Muscle of arm (tissue), 12 donors: Measurements from ENCODE around the gene ENDOV. TPM values are rescaled to one million over a fixed set of nuclear protein-coding genes. Genes with fewer than 3 reads are reported as not detected.

Experiments used
- DNase-seq: peaks from one replicate; pipeline ENCODE4 v3.0.0-alpha.2; 2013
- polyA plus RNA-seq, 12 donors: library from polyadenylated mRNA; unstranded; fragments of 120-200 nt; gene quantifications; one replicate each; pipeline ENCODE4 v1.2.1, GENCODE V29; 2013; ENCODE audit not compliant: insufficient read length in 12 of 12

Gene ENDOV
- polyA plus RNA-seq, 12 donors, result 12.5 to 42.6 (median 18.2) TPM; not detected in 1

DNA sequence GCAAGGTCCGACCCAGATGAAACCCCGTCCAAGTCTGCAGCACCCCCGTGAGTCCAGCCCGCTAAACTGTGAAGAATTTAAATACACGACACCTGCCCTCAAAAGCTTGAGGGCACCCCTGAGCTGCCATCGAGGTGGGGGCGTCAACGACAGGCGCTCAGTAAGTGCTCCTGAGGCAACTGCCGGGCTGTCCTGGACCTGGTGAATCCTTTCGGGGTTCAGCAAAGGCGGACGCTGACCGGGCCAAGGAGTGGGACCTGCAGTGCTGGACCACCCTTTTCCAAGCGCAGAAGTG lies 512 bp upstream of the ENDOV start:
- no peak for DNase-seq

DNA sequence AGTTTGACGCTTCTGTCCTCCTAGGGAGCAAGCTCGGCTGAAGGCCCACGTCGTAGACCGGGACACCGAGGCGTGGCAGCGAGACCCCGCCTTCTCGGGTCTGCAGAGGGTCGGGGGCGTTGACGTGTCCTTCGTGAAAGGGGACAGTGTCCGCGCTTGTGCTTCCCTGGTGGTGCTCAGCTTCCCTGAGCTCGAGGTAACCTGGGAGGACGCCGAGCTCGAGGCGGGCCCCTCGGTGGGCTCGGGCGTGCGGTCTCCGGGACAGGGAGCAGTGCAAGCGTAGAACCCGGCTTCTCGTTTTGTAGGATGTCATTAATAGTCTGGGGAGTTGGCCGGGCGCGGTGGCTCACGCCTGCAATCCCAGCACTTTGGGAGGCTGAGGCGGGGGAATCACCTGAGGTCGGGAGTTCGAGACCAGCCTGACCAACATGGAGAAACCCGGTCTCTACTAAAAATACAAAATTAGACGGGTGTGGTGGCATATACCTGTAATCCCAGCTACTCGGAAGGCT lies 715 bp downstream of the ENDOV start:
- DNase-seq, result no peak

GRCh38 chr17:80416260-80416939 lies 1.4 kb downstream of the ENDOV start:
- no peak for DNase-seq

DNA sequence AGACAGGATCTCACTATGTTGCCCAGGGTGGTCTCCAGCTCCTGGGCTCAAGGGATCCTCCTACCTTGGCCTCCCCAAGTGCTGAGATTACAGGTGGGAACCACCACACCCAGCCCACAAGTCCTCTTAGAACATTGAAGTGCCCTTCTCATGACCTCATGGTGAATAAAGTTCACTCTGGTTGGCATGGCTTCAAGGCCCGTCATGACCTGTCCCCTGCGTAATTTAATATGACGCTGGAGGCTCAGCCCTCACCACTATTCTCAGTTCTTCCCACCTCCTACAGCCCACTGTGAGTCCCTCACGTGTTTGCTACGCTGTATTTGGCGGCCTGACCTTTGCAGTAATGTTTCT lies 1.9 kb downstream of the ENDOV start:
- no peak for DNase-seq

DNA sequence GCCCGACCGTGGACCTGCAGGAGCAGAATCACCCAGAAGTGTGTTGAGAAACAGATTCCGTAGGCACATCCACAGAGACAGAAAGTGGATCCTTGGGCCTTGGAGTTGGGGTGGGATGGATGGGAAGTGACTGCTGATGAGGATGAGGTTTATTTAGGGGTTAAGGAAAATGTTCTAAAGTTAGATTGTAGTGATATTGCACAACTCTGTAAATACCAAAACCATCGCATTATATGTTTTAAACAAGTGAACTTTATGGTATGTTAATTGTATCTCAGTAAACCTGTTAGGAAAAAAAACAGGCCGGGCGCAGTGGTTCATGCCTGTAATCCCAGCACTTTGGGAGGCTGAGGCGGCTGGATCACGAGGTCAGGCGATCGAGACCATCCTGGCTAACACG lies 3.6 kb downstream of the ENDOV start:
- no peak for DNase-seq

GRCh38 chr17:80419255-80419654 lies 4.3 kb downstream of the ENDOV start:
- no peak for DNase-seq

GRCh38 chr17:80421381-80422090 lies 6.6 kb downstream of the ENDOV start:
- DNase-seq, result no peak

GRCh38 chr17:80422276-80422675 lies 7.3 kb downstream of the ENDOV start:
- no peak for DNase-seq

DNA sequence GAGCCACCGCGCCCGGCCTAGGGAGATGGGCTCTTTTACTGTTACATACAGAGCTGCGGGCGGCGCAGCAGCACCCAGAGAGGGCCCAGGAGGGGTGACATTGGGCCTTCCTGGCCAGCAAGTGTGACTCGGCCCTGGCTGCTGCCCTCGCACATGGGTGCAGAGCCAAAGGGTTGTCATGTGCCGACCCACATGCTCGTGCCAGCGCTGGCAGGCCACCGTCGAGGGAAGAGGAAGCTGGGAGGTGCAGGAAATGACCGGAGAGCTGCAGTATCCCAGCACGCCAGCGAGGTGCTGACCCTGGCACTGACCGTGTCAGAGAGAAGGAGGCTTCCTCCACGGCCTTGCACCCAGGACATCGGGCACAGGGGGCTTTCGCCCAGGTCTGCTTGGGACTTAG lies 8.0 kb downstream of the ENDOV start:
- no peak for DNase-seq

GRCh38 chr17:80423536-80424225 lies 8.7 kb downstream of the ENDOV start:
- no peak for DNase-seq

DNA sequence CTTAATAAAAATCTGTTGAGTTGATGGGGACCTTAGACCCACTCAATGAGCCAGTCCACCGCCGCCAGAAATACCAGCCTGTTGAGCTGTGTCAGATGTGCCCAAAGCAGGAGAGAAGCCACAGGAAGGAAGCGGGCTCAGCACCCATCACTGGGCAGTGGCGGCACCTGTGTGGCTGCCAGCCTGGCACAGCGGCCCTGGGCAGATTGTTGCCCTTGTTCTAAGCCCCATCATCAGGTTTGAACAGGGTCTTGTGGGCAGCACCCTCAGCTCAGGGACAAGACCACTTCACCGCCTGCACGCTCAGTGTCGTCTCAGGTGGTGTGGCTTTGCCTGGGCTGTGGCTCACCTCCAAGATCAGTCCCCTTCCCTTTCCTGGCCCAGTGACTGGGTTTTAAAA lies 9.3 kb downstream of the ENDOV start:
- DNase-seq, result no peak

GRCh38 chr17:80424878-80425765 lies 10.2 kb downstream of the ENDOV start:
- DNase-seq, result no peak

DNA sequence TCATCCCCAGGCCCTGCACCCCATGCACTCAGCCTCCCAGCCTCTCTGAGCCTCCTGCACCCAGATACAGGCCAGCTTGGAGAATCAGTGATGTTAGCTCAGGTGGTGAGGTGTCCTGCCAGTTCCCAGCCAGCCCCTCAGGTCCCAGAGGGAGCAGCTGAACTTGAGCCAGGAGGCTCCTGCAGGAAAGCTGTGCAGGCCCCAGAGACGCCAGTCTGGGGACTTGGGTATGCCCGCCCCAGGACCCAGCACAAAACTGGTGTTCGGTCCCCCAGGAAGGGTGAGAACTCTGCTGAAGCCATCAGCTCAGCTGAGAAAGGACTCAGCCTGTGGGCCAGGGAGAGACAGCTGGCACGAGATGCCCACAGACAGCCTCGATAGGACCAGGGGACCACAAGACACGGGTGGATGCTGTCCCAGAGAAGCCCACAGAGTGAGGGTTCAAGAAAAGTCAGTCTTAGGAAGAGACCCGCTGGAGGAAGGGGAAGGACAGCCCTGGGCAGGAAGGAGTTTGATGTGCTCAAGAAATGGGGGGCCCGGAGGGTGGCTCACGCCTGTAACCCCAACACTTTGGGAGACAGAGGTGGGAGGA lies 11.0 kb downstream of the ENDOV start:
- DNase-seq, result no peak

DNA sequence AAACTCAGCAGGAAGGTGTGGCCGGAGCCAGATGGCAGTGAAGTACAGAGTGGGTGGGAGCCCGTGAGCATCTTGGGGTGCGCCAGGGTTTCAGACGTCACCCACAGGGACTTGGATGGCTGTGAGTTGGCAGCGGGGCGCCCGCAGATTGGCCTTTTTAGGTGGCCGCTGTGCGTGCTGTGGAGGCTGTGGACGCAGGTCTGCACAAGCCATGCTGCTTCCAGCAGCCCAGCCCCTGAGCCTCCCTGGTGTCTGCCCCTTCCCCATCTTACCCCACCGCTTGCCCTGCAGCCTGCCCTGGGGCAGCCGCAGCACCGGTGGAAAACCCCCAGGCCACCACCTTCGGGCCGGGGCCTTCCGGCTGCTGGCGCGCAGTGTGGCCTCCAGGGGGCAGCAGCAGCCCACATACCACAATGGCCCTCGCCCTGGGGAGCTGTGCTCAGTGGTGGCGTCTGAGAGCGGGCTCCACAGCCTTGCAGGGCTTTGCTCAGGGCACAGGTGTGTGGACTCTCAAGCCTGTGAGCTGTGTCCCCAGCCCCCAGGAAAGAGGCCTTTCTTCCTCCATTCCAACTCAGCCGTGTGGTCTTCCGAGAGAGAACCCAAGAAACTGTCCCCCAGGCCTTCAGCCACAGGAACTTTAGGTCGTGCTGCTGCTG lies 11.8 kb downstream of the ENDOV start:
- peak; percentile 67 for DNase-seq

DNA sequence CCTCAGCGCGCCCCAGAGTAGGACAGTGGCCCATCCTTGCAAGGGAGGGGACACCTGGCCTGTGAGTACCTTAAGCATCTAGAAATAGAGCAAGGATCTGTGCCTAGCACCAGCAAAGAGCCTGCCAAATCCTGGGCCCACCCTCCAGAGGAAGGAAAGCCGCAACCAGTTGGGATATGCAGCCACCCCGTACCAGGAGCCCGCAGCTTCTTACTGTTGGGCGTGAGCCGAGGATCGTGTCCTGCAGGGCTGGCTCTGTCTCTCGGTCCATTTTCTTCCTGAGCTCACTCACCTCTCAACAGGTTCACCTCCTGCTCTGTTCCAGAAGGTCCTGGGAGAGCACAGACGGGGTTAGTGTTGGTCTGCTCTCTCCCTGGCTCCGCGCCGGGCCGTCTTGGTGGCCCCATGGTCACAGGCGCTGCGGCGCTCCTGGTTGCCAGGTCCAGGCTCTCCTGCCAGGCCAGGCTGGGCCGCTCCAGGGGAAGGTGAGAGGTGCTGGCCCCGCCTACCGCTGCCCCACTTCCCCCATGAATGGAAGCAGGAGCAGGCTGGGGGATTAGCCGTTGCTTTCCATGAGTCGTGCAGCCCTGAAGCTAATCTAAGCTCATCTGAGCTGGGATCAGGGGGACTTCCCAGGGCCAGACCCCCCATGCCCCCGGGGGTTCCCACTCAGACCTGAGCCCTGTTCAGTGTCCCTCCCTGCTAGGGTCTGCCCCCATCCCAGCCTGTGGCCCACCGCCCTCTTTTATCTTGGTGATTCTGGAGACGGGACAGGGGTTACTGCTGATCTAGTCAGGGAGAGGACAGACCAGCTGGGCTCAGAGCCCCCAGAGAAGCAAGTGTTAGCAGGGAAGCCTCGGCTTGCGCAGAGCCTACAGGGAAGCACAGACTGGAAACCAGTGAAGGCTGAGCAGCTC lies 12.7 kb downstream of the ENDOV start:
- no peak for DNase-seq

DNA sequence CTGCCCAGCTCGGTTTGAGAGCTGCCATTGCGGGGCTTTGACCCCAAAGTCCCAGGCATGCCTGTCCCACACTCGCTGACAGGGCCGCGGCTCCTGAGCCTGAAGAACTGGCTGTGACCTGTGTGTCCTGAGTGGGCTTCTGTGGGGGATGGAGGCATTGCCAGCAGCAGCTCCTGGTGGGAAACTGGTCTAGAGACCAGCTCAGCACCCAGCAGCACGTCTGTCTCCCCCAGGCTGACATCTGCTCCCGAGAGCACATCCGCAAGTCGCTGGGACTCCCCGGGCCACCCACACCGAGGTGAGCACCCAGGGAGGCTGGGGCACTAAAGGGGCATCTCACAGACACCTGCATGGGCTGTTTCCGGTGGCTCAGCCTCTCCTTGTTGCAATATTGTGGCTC lies 13.4 kb downstream of the ENDOV start:
- no peak for DNase-seq

GRCh38 chr17:80428796-80429195 lies 13.8 kb downstream of the ENDOV start:
- DNase-seq, result no peak

- DNase-seq, result no peak
Observed at GRCh38 chr17:80429356-80430275, 14.6 kb downstream of the ENDOV start.
